Uterus (tissue), 2 donors: Measurements from ENCODE around the gene LIF.

Experiments
- POLR2A ChIP-seq, 2 donors: fragments of 450-650 bp; IDR thresholded peaks; one replicate each; pipeline ENCODE4 v1.6.1; 2016; ENCODE audit warnings: antibody characterized with exemption in 2 of 2, mild to moderate bottlenecking in 1 of 2, moderate library complexity in 1 of 2
- TF ChIP-seq, protein P1 (sequence below), 4 experiments: fragments of 200-600 bp in 2 of 4; fragments of 450-650 bp in 2 of 4; sonication (generic) in 2 of 4; IDR thresholded peaks; one replicate each; pipeline ENCODE4 v1.5.1; 2016 to 2019; ENCODE audit warnings: antibody characterized with exemption in 4 of 4, mild to moderate bottlenecking in 2 of 4, moderate library complexity in 1 of 4

DNA sequence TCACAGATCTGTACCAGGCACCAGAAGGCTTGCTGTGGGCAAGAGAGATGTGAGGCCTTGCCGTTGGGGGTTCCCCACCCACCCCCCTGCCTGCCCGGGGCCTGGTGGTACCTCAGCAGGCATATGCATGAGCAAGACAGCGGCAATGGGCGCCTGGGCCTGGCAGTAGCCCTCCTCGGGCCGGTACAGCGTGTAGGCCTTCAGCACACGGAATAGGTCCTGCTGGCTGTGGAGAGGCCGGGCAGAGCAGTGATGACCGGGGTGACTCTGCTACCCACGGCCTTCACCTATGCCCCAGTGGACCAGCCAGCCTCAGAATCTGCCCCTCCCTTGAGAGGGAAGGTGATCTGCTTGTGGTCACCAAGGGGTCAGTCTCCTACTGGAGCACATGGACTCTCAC is 48.3 kb upstream of the LIF start:
- TF ChIP-seq, protein P1, sequence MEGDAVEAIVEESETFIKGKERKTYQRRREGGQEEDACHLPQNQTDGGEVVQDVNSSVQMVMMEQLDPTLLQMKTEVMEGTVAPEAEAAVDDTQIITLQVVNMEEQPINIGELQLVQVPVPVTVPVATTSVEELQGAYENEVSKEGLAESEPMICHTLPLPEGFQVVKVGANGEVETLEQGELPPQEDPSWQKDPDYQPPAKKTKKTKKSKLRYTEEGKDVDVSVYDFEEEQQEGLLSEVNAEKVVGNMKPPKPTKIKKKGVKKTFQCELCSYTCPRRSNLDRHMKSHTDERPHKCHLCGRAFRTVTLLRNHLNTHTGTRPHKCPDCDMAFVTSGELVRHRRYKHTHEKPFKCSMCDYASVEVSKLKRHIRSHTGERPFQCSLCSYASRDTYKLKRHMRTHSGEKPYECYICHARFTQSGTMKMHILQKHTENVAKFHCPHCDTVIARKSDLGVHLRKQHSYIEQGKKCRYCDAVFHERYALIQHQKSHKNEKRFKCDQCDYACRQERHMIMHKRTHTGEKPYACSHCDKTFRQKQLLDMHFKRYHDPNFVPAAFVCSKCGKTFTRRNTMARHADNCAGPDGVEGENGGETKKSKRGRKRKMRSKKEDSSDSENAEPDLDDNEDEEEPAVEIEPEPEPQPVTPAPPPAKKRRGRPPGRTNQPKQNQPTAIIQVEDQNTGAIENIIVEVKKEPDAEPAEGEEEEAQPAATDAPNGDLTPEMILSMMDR (IDR thresholded peaks at IDR 0.05) = no peak
- no peak for TF ChIP-seq POLR2A (IDR thresholded peaks at IDR 0.05)
